OCI-LY7 (cell line): ENCODE results near the gene FOXO3. TPM values are rescaled to one million over a fixed set of nuclear protein-coding genes. Genes with fewer than 3 reads are reported as not detected.
"Not testable (repeated sequence)": the region's sequence is repeated elsewhere in the genome, so short reads cannot be mapped to it uniquely, and the experiment has no call there.

Experiments used
- BruUV-seq: library from RNA; stranded (reverse); fragments of 400-500 nt; replicated peaks from 2 replicates; lab custom pipeline; 2021; lab: Mats Ljungman, UMichigan
- CTCF ChIA-PET: fragments of 300-600 bp; sonication (Branson Sonifier 250); formaldehyde crosslinking; loops from one replicate; lab custom pipeline; 2022; ENCODE audit warnings: antibody characterized with exemption; ENCODE audit not compliant: unreplicated experiment; lab: Charles Lee
- POLR2A ChIA-PET: fragments of 300-600 bp; sonication (Branson Sonifier 250); formaldehyde crosslinking; loops from one replicate; lab custom pipeline; 2022; ENCODE audit warnings: antibody characterized with exemption; lab: Charles Lee
- DNase-seq: peaks from one replicate; pipeline ENCODE4 v3.0.0-alpha.2; 2015; ENCODE audit warnings: low spot score
- H2AFZ ChIP-seq: fragments of 200-600 bp; sonication (generic), shearing (Covaris generic); 2 replicates; pipeline ENCODE4 v1.6.1; 2014; ENCODE audit warnings: mild to moderate bottlenecking, antibody characterized with exemption, low read length, moderate library complexity
- H3K27ac ChIP-seq: fragments of 200-600 bp; sonication (generic); 2 replicates; pipeline ENCODE4 v1.5.1; 2014; ENCODE audit warnings: mixed run types, low read depth, mild to moderate bottlenecking, moderate library complexity, low read length, inconsistent platforms; ENCODE audit not compliant: poor library complexity, severe bottlenecking
- H3K36me3 ChIP-seq: fragments of 200-600 bp; sonication (generic); 2 replicates; pipeline ENCODE4 v1.6.1; 2014; ENCODE audit warnings: mild to moderate bottlenecking, antibody characterized with exemption, low read length, moderate library complexity, mixed read lengths; ENCODE audit not compliant: insufficient read depth
- H3K4me1 ChIP-seq: fragments of 200-600 bp; sonication (generic); 2 replicates; pipeline ENCODE4 v1.5.1; 2014; ENCODE audit warnings: mild to moderate bottlenecking, low read length; ENCODE audit not compliant: insufficient read depth, poor library complexity, severe bottlenecking
- H3K4me2 ChIP-seq: fragments of 200-600 bp; sonication (generic); 2 replicates; pipeline ENCODE4 v1.6.1; 2014; ENCODE audit warnings: mild to moderate bottlenecking, low read length
- H3K4me3 ChIP-seq: fragments of 200-600 bp; sonication (generic); 2 replicates; pipeline ENCODE4 v1.5.1; 2014; ENCODE audit warnings: mild to moderate bottlenecking, low read depth, low read length; ENCODE audit not compliant: poor library complexity, severe bottlenecking
- H3K79me2 ChIP-seq: fragments of 200-600 bp; sonication (generic); 2 replicates; pipeline ENCODE4 v1.6.1; 2016; ENCODE audit warnings: low read depth, mild to moderate bottlenecking, low read length, moderate library complexity, mixed read lengths; ENCODE audit not compliant: insufficient read depth
- H3K9me2 ChIP-seq: fragments of 200-600 bp; sonication (generic); 2 replicates; pipeline ENCODE4 v1.6.1; 2016; ENCODE audit warnings: mild to moderate bottlenecking, low read length, mixed read lengths; ENCODE audit not compliant: insufficient read depth
- H3K9me3 ChIP-seq: fragments of 200-600 bp; sonication (generic); 2 replicates; pipeline ENCODE4 v1.6.1; 2014; ENCODE audit warnings: mild to moderate bottlenecking, mixed run types, low read length, mixed read lengths
- H4K20me1 ChIP-seq: fragments of 200-600 bp; sonication (generic); 2 replicates; pipeline ENCODE4 v1.6.1; 2014; ENCODE audit warnings: mild to moderate bottlenecking, antibody characterized with exemption, low read length, moderate library complexity, mixed read lengths; ENCODE audit not compliant: insufficient read depth
- CTCF ChIP-seq: fragments of 200-600 bp; sonication (generic); conservative IDR thresholded peaks from 2 replicates; pipeline ENCODE4 v1.5.1; 2014; ENCODE audit warnings: mild to moderate bottlenecking, antibody characterized with exemption, low read length, moderate library complexity, mixed read lengths
- EZH2phosphoT487 ChIP-seq: fragments of 200-600 bp; sonication (generic); IDR thresholded peaks from 2 replicates; pipeline ENCODE4 v1.6.1; 2018; ENCODE audit warnings: low read depth, borderline replicate concordance, mild to moderate bottlenecking, mixed run types, antibody characterized with exemption, low read length, moderate library complexity, mixed read lengths
- intact Hi-C: fragments of 100-400 bp; cut with micrococcal nuclease; formaldehyde crosslinking; loops from one replicate; pipeline ENCODE4 v1.10.0; 2022; ENCODE audit not compliant: unreplicated experiment
- total RNA-seq, 2 experiments: library from RNA; depleted of rRNA in 1 of 2; stranded (reverse); fragments of >200 nt in 1 of 2; shearing (Covaris generic) in 1 of 2; gene quantifications; 2 replicates each; pipeline ENCODE4 v1.2.3, GENCODE V29; 2014 to 2022

The FOXO3 gene
- total RNA-seq, 2 experiments from 2014 or later: 3.8 to 9.9 TPM

GRCh38 chr6:108683976-108684375, 123.3 kb downstream of the FOXO3 start:
- H3K27ac ChIP-seq, H3K4me2 ChIP-seq, DNase-seq, H2AFZ ChIP-seq, H3K9me3 ChIP-seq, POLR2A ChIA-PET, intact Hi-C loops, H4K20me1 ChIP-seq, H3K4me3 ChIP-seq, H3K36me3 ChIP-seq, H3K9me2 ChIP-seq, CTCF ChIA-PET, H3K4me1 ChIP-seq, BruUV-seq, H3K79me2 ChIP-seq: not testable (repeated sequence)

DNA sequence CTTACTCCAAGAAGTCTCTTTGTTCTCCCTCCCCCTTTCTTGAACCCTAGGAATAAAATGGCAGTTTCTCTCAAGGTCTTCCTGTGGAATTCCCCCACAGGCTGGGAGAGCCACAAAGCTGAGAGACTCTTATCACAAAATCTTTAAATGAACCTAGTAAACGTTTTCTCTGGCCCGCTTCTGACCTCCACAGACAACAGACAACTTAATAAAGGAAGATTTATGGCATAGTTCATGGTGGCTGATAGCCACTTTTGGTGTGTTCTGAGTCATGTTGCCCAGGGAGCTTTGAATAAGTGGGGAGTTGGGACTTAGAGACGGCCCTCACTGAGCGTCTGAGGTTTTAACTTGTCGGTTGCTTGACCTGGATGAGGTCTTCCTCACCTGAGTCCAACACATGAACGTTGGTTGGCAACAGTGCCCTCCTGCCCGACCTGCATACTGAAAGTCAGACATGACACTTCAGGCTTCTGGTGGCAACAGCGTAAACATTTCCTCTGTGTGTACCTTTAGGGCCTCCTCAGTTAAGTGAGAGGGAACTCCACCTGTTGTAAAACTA, 124.1 kb downstream of the FOXO3 start:
- DNase-seq: no peak
- H3K79me2 ChIP-seq: no peaks in the 10 kb centered on the region
- intact Hi-C loops: no loop called here
- no peak overlapping the region for H3K4me2 ChIP-seq
- ChIA-PET CTCF (no interaction called here), POLR2A (no interaction called here)
- H3K9me3 ChIP-seq: no peaks in the 10 kb centered on the region
- H3K4me3 ChIP-seq: no peak overlapping the region
- H2AFZ ChIP-seq: no peak overlapping the region
- BruUV-seq: no TSS peak
- H3K4me1 ChIP-seq: peaks cover 7% of the 10 kb centered on the region
- H3K27ac ChIP-seq: no peak overlapping the region
- no peaks in the 10 kb centered on the region for H3K9me2 ChIP-seq
- H4K20me1 ChIP-seq: no peaks in the 10 kb centered on the region
- TF ChIP-seq EZH2phosphoT487 (no peak), CTCF (no peak)
- H3K36me3 ChIP-seq: no peaks in the 10 kb centered on the region

- intact Hi-C loops: no loop called here
- no peak for TF ChIP-seq EZH2phosphoT487
- no peak for TF ChIP-seq CTCF
These were observed 125.3 kb downstream of the FOXO3 start for GRCh38 chr6:108685970-108686369.

More at GRCh38 chr6:108685970-108686369, 125.3 kb downstream of the FOXO3 start:
- Histone ChIP-seq H3K4me1 (peaks cover 12% of the 10 kb centered on the region), H2AFZ (no peak overlapping the region), H3K9me3 (no peaks in the 10 kb centered on the region), H3K4me3 (no peak overlapping the region), H4K20me1 (no peaks in the 10 kb centered on the region), H3K36me3 (no peaks in the 10 kb centered on the region), H3K4me2 (no peak overlapping the region), H3K79me2 (no peaks in the 10 kb centered on the region), H3K9me2 (no peaks in the 10 kb centered on the region), H3K27ac (no peak overlapping the region)
- DNase-seq: no peak
- ChIA-PET CTCF (no interaction called here), POLR2A (interaction anchor here (0.6 kb wide), 1 partner anchor 318 kb away, joined by 3 read pairs; no protein-coding TSS in a partner anchor)
- BruUV-seq: no TSS peak
